ENCODE data around the gene KRTAP4-11.
"Not testable (repeated sequence)": the region's sequence is repeated elsewhere in the genome, so short reads cannot be mapped to it uniquely, and the experiment has no call there.

The KRTAP4-11 gene

DNA sequence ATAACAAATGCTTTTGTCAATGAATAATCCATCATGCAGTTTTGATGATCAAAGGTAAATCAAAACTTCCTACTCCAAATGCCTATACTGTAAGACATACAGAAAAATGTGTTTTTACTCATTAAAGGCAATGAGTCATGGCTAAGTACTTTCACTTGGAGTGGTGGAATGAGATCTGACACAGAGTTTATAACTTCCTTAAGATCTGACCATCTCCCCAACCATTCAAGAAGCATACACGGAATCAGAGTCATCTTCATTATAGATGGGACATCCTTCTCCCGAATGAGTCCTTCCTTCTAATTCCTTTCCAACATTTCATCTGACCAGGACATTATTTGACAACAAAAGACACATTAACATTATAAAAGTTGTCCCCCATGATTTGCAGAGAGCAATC, 34.7 kb downstream of the KRTAP4-11 start:
- not testable (repeated sequence) for DNase-seq

DNA sequence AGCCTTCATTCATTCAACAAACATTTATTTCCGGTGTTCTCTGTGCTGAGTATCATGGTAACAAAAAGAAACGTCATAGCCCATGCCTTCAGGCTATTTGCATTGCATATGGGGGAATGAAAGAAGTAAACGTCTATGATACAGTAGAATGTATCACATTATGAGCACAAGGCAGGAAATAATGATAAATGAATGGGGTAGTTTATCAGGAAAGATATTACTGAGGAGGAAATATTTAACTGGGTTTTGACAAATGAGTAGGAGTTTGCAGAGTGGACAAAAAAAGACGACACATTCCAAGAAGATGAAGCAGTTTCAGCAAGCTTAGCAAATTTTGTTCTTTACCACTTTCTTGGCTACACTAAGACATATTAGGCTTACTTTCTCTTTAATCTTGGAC, 35.5 kb downstream of the KRTAP4-11 start:
- no peak for DNase-seq

DNA sequence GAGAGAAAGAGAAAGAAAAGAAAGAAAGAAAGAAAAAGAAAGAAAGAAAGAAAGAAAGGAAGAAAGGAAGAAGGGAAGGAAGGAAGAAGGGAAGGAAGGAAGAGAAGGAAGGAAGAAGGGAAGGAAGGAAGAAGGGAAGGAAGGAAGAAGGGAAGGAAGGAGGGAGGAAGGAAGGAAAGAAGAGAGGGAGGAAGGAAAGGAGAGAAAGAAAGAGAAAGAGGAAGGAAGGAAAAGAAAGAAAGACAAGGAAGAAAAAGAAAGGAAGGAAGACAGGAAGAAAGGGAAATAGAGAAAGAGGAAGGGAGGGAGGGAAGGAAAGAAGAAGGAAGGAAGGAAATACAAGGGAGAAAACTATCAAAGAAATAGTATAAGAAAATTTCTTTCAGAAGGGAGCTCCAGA, 41.4 kb downstream of the KRTAP4-11 start:
- DNase-seq, result no peak

DNA sequence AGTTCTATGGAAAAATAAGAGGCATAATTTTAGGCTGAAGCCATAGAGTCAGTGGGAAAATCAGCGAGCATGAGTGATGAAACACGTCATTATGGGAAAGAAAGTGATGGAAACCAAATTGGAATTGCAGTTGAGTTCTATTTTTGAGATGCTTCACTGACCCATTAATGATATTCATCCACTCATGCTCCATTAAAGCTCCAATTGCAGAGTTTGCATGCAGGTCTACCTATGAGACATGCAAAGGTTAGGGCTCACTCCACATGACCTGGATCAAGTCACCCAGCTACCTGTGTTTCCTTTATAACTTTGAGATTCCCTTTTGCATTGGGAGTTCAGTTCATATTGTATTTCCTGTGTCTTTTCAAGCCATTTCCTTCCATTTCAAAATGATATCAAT, 44.5 kb downstream of the KRTAP4-11 start:
- DNase-seq, result no peak

DNA sequence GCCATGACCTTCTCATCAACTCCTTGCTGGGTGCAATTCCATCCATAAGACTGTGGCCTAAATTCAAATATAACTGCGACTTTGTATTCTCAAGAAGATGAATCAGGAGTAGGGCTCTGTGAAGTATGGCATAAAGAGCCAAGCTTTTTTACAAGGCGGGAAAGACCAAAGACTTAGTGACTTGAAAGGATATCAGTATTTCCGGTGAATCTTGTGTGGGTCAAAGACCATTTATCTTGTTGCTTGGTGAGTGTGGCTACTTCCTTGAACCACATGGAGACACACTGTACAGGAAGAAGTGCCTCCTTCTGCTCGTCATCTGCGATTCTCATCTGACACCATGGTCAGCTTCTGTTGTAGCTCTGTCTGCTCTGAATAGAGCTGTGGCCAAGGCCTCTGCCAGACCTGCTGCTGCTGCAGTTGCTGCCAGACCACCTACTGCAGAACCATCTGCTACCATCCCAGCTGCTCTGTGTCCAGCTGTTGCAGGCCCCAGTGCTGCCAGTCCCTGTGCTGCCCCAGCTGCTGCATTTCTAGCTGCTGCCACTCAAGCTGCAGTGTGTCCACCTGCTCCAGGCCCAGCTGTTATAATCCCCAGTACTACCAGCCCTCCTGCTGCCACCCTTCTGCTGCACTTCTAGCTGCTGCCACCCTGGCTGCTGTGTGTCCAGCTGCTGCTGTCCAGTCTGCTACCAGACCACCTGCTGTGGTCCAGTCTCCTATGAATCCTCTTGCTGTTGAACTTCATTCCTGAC, 46.4 kb downstream of the KRTAP4-11 start:
- no peak for DNase-seq

DNA sequence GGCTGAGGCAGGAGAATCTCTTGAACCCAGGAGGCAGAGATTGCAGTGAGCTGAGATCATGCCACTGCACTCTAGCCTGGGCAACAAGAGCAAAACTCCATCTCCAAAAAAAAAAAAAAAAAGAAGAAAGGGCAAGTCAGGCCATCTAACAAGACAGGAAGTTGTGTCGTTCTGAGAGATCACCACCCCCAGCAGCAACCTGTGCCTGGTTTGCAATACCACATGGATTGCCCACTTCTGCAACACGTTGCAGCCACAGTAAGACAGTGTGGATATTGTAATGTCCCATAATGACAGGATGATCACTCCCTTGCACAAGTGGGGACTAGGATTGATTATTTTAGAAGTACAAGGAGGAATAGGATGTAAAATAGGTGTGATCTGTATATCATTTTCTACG, 49.1 kb downstream of the KRTAP4-11 start:
- no peak for DNase-seq

DNA sequence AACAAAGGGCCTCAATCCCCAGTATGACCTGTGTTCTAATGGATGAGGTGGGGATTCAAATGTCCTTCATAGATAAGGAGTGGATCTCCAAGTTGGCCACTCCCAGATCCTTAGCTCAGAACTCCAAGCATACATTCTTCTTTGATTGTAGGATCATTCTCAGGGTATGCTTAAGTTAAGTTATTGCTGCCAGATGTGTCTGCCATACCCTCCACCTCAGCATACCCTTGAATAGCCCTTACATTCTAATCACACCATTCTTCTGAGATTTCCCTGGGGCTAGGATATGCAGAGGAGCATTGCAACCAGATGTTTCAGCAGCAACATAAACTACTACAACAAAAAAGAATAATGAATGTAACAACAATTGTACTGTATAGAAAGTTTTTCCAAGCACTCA, 50.9 kb downstream of the KRTAP4-11 start:
- no peak for DNase-seq

All from NCI-H1930 (cell line).